Putamen (tissue), 1 donor: Measurements from ENCODE around the gene URB2.
"Not testable (repeated sequence)": the region's sequence is repeated elsewhere in the genome, so short reads cannot be mapped to it uniquely, and the experiment has no call there.

ENCODE experiments used
- DNase-seq: peaks from one replicate; pipeline ENCODE4 v3.0.0-alpha.2; 2016; ENCODE audit warnings: low spot score

Gene URB2

DNA sequence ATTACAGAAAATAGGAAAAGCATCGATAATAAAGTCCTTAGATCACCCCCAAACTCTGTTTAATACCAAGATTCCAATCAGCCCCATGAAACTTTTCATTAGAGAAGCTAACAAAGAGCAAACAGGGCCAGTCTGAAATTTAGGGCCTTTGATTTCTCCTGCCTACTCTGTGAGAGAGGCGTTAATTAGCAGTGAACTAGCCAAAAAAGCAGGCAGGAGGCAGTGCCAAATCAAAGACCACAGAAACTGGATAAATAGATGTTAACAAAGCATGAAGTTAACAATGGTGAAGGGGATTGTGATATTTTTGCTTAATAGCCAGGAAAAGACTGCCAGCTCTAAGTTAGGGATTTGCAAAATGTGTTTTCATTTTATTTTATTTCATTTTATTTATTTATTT is 11.3 kb upstream of the URB2 start:
- DNase-seq = no peak

GRCh38 chr1:229617351-229618100 is 8.5 kb upstream of the URB2 start:
- DNase-seq = no peak

DNA sequence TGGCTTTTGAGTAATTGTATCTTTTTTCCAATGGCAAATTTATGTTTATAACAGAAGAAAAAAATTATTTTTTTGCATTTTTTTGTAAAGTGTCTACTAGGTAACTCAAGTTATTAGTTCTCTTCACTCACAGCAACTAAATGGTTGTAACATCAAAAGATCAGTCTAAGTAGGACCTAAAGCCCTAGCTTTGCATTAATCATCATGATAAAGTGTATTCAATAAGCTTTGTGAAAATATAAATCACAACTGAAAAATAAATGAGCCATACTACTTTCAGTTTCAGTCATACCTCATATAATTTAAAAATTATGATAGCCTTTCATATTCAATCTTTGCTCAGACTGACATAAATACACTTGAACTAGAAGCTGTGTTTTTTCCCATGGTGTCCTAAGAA is 7.0 kb upstream of the URB2 start:
- no peak for DNase-seq

DNA sequence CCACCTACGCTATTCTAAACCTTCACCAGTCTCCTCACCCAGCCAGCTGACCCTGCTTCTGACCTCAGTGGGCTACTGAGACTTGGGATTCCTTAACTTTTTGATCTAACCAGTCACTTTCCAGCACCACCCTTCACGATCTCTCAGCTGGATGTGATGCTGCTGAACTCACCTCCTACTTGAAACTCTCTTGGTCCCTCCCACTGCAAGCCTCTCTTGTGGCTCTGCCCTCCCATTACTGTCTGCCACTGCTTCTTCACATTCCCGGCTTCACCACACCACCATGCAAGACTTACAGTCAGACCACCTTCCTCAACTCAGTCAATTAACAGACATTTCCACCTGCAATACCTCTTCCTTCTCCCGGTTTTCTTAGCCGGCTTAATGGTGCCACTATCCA is 6.4 kb upstream of the URB2 start:
- DNase-seq = no peak

- DNase-seq = no peak
Observed at GRCh38 chr1:229620876-229621275, 5.2 kb upstream of the URB2 start.

DNA sequence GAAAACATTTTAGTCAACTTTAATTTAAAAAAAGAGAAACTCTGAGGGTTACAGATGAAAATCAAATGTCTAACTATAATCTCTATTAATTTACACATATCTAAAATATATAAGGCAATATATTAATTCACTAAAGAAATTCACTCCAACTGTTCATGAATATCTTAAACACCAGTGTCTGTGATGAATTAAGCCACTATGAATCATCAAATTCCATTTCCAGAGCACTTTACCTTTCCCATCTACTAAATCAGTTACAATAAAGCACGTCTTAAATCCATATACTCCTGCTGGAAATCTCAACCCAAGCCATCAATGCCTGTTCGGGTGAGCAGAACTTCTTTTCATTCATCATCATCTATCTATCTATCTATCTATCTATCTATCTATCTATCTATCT is 4.4 kb upstream of the URB2 start:
- DNase-seq = no peak

- not testable (repeated sequence) for DNase-seq
Observed at GRCh38 chr1:229622641-229623120, 3.4 kb upstream of the URB2 start.

DNA sequence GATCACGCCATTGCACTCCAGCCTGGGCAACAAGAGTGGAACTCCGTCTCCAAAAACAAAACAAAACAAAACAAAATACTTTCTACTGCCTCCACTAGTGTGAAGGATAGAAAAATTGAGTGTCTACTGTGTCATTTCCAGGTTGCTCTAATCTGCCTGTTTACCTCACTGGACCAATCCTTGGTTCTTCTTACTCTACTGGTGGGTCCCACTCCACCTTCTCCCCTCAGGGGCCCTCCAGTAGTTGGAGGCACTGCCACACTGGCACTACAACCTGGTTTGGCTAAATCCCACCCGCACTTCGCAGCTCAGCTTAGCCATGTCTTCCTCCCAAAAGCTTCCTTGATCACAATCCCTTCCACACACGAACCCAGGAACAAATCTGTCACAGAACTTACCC is 2.8 kb upstream of the URB2 start:
- DNase-seq = no peak

GRCh38 chr1:229623838-229624237 is 2.2 kb upstream of the URB2 start:
- DNase-seq = no peak

DNA sequence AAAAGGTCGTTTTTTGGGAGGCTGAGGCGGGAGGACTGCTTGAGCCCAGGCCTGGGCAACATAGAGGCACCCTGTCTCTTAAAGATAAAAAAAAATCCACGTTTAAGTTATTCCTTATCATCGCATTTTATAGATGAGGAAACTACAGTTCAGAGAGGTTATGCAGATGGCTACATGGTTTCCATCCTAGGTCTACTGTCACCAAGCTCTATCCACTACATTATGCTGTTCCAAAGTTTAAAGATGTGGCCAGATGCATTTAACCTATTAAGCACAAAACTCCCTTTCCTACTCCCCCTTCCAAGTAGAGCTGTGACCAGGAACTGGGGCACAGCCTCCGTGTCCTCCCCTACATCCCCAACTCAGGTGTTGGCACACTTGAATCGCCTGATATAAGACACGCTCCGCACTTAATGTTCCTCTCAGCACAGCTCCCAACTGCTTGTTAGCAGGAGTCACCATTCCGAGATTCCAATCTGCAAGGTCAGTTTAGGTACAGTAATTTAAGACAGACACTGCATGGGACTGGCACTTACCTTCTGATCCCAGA is 1.5 kb upstream of the URB2 start:
- no peak for DNase-seq

GRCh38 chr1:229625071-229625914 is 754 bp upstream of the URB2 start:
- peak; percentile 47 for DNase-seq

DNA sequence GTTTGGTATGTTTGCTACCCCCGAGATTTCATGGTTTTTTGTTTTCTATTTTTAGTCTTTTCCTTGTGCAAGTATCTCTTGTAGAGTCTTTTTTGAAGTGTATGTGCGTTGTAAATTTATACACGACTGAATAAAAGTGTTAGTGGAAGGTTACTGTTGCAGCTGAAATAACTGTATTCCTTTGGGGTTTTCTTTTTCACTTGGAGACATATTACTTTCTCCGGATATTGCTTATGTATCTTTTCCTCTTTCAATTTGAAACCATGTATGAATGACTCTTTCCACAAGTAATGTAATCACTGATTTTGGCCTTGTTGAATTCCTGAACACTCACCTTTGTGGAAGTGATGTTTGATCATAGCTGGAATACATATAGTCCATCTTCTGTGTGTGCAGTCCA is 956 bp downstream of the URB2 start:
- DNase-seq = no peak

DNA sequence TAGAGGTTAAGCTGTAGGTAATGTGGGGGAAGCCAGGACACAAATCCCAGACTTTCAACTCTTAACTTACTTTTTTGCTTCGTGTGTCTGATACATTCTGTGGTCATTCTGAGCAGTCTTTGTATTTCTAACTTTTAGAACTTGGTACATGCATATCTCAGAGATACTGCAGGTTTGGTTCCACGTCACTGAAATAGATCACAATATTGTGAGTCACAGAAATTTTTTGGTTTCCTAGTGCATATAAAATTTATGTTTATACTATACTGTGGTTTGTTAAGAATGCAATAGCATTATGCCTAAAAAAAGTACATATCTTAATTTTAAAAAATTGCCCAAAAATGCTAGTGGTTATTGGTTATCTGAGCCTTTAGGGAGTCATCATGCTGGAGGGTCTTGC is 3.2 kb downstream of the URB2 start:
- DNase-seq = no peak

DNA sequence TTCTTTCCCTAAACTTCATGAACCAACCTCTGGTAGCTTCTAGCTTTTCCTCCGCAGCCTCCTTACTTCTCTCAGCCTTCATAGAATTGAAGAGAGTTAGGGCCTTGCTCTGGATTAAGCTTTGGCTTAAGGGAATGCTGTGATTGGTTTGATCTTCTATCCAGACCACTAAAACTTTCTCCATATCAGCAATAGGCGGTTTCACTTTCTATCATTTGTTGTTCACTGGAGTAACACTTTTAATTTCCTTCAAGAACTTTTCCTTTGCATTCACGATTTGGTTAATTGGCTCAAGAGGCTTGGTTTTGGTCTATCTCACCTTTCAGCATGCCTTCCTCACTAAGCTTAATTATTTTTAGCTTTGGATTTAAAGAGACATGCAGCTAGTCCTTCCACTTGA is 5.1 kb downstream of the URB2 start:
- no peak for DNase-seq

DNA sequence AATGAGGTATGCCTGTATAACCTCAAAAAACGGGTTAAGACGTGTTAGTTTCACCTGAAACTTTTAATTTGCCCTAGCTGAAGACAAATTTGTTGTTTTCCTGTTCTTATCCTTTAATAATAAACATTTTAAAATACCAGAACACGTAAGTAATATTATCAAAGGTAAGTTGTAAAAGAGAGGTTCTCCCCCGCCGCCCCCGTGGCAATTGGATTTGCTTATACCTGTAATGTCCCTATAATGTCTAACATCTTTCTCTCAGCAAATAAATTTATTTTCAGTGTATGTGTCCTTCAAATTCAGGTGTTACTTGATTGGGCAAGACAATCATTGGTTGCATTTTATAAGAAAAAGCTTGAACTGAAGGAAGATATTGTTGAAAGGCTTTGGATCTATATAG is 5.9 kb downstream of the URB2 start:
- no peak for DNase-seq

DNA sequence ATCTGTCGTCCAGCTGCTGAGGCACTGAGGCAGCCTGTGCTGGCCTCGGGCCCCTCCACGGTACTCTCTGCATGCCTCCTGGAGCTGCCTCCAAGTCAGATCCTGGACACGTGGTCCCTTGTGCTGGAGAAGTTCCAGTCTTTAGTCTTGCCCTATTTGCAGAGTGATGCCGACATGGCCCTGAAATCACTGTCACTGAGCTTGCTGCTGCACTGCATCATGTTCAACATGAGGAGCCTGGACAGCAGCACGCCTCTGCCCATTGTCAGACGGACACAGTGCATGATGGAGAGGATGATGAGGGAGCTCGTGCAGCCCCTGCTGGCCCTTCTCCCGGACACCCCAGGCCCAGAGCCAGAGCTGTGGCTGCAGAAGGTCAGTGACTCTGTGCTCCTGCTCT is 10.0 kb downstream of the URB2 start:
- no peak for DNase-seq

GRCh38 chr1:229637746-229638145 is 11.7 kb downstream of the URB2 start:
- DNase-seq = no peak

DNA sequence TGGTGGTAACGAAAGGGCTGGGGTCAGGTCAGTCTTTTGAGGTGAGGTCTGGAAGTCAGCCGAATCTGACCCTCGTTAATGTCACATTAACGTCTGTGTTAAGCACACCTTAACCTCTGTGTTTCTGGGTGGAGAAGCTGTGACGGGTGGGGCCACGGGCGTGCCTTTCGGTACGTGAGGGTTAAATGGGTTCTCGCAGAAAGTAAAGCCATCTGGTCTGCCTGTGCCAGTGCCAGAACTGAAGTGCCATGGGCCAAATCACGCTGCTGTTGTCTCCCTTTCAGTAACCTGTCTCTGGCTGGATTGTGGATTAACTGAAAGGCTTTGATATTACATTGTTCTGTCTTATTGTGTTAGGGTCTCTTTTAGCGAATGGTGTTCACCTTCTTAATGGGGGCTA is 14.4 kb downstream of the URB2 start:
- DNase-seq = no peak

- DNase-seq = no peak
Observed at GRCh38 chr1:229641306-229641705, 15.3 kb downstream of the URB2 start.

DNA sequence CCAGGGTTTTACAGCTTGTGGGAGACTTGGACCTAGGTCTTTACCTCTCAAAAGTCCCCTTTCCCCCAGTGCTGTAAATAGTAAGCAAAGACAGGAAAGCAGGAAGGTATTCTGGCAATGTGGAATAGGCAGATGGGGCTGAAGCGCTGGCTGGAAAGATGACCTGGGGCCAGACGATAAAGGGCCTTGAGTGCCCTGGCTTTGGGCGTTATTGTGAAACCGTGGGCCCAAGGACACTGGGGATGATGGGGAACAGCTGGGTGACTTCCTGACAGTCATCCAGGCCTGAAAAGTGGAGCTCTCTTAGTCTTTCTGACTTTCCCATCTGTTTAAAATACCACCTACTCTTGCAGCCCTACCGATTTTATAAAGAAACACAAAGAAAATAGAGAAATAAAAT is 16.3 kb downstream of the URB2 start:
- no peak for DNase-seq

- DNase-seq = no peak
Observed at GRCh38 chr1:229642970-229643369, 16.9 kb downstream of the URB2 start.

GRCh38 chr1:229643996-229644745 is 18.1 kb downstream of the URB2 start:
- no peak for DNase-seq
